Mucosa of descending colon (tissue), 3 donors: ENCODE measurements around the gene FAM53B. TPM values are rescaled to one million over a fixed set of nuclear protein-coding genes. Genes with fewer than 3 reads are reported as not detected.

Experiments used
- ATAC-seq: fragments of 200-7000 bp; cut with Tn5 transposase; one replicate; pipeline ENCODE4 v1.9.1; 2020; ENCODE audit warnings: mild to moderate bottlenecking, moderate library complexity
- DNase-seq, 3 donors: peaks; one replicate each; pipeline ENCODE4 v3.0.0-alpha.2; 2020
- H3K36me3 ChIP-seq: fragments of 200-600 bp; one replicate; pipeline ENCODE4 v1.8.0; 2021; ENCODE audit warnings: low read depth, mild to moderate bottlenecking
- H3K4me1 ChIP-seq: fragments of 200-600 bp; one replicate; pipeline ENCODE4 v1.8.0; 2021; ENCODE audit warnings: low read depth, mild to moderate bottlenecking
- H3K4me3 ChIP-seq: fragments of 200-600 bp; one replicate; pipeline ENCODE4 v1.8.0; 2021; ENCODE audit warnings: mild to moderate bottlenecking
- H3K9me3 ChIP-seq: fragments of 200-600 bp; one replicate; pipeline ENCODE4 v1.8.0; 2021; ENCODE audit warnings: mild to moderate bottlenecking
- intact Hi-C, 2 donors: fragments of 100-400 bp; cut with DNase I in 1 of 2; cut with micrococcal nuclease in 1 of 2; formaldehyde crosslinking; loops; one replicate each; pipeline versions ENCODE4 v1.11.0 to v1.11.1; 2022; cut with DNase I, micrococcal nuclease
- total RNA-seq, 3 donors: library from RNA; stranded (reverse); fragmentation: NEBNext Ultra II Directional in 2 of 3; extraction: Animal tissue kit (Norgen Biotek cat#: 25700) in 2 of 3; gene quantifications; one replicate each; pipeline versions ENCODE4 v1.2.1 to v1.2.4, GENCODE V29; 2021 to 2023
- TF ChIP-seq, protein P1 (sequence below): fragments of 200-600 bp; IDR thresholded peaks from one replicate; pipeline ENCODE4 v1.8.0; 2022; ENCODE audit warnings: antibody characterized with exemption, mild to moderate bottlenecking
- donor health status: DM: no; HTN: no; CAD: no; lungs with moderate emphysema.
- donor health status: DM: no; HTN: no; CAD: no.
- donor health status: DM: no; HTN: yes; CAD: no.

The FAM53B gene
- total RNA-seq, 3 donors from 2014 or later = 37.2 to 48.0 (median 44.2) TPM

DNA sequence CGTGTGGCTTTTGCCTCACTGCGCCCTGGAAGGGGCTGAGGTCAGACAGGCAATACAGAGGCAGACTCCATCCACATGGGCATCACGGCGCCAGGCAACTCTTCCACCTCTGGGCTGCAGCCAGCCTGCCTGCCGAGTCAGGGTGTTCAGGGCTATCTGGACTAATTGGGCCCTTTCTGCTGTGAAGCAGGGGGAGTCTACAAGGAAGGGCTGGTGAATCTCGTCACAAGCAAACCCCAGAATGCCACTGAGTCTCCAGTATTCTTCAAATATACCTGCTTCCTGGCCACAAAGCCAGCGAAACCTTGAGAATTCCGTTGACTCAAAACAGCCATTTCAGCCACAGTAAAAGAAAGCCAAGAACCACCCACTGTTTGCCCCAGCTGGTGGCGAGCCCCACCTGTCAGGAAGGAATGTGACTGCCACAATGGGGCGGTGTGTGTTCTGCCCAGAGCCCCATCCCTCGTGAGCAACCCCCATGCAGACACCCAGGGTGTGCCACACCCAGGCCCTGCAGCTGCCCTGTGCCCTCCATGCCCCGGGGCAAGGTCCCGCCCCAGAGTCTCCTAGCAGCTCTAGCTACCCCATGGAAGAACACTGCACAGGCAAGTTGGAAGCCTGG is 117.3 kb downstream of the FAM53B start:
- no peak overlapping the region for H3K4me3 ChIP-seq
- DNase-seq (peak; percentile 72 to 89 (median 85)), ATAC-seq (peak; percentile 90)
- TF ChIP-seq, protein P1, sequence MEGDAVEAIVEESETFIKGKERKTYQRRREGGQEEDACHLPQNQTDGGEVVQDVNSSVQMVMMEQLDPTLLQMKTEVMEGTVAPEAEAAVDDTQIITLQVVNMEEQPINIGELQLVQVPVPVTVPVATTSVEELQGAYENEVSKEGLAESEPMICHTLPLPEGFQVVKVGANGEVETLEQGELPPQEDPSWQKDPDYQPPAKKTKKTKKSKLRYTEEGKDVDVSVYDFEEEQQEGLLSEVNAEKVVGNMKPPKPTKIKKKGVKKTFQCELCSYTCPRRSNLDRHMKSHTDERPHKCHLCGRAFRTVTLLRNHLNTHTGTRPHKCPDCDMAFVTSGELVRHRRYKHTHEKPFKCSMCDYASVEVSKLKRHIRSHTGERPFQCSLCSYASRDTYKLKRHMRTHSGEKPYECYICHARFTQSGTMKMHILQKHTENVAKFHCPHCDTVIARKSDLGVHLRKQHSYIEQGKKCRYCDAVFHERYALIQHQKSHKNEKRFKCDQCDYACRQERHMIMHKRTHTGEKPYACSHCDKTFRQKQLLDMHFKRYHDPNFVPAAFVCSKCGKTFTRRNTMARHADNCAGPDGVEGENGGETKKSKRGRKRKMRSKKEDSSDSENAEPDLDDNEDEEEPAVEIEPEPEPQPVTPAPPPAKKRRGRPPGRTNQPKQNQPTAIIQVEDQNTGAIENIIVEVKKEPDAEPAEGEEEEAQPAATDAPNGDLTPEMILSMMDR = no peak
- no peaks in the 10 kb centered on the region for H3K9me3 ChIP-seq
- H3K4me1 ChIP-seq = peaks cover 24% of the 10 kb centered on the region
- intact Hi-C loops = no loop called here
- no peaks in the 10 kb centered on the region for H3K36me3 ChIP-seq

DNA sequence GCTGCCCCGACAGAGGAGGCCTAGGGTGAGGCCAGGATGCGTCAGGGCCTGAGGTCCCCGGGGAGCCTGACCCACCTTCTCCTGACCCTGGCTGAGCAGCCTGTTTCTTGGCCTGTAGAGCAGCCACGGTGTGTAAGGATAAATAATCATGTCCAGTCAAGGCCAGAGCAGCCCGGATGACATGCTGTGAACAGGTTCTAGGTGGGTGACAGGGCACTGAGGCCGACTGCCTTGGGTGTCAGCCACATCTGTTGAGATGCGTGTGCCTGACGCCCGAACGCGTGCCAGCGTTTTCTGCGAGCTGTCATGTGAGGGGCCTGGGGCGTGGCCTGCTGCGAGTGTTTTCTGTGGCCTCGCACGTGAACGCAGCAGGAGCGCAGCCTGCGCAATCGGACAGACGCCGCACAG is 118.3 kb downstream of the FAM53B start:
- H3K4me1 ChIP-seq = peaks cover 24% of the 10 kb centered on the region
- ATAC-seq (no peak), DNase-seq (no peak)
- H3K36me3 ChIP-seq = no peaks in the 10 kb centered on the region
- TF ChIP-seq, protein P1 = no peak
- intact Hi-C loops = no loop called here
- H3K4me3 ChIP-seq = no peak overlapping the region
- H3K9me3 ChIP-seq = no peaks in the 10 kb centered on the region

DNA sequence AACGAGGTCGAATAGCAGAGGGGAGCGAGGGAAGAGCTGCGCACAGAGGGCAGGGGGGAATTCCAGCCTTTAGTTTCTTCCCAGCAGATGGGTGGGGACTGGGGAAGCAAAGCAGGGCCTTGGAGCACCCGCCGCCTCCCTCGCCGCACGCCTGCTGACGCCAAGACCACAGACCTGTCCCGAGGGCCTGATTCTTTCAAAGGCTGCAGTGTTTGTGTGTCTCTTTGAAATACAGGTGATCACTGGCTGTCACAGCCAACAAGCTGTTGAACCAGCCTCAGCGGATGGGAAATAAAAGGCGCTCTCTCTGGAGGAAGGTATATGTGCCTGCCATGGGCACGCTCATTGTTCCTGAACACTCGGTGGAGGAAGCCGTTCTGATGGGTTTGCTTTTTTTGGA is 119.3 kb downstream of the FAM53B start:
- intact Hi-C loops = no loop called here
- TF ChIP-seq, protein P1 = no peak
- Histone ChIP-seq H3K36me3 (no peaks in the 10 kb centered on the region), H3K9me3 (no peaks in the 10 kb centered on the region), H3K4me3 (no peak overlapping the region), H3K4me1 (peaks cover 24% of the 10 kb centered on the region)
- no peak for DNase-seq
- no peak for ATAC-seq

DNA sequence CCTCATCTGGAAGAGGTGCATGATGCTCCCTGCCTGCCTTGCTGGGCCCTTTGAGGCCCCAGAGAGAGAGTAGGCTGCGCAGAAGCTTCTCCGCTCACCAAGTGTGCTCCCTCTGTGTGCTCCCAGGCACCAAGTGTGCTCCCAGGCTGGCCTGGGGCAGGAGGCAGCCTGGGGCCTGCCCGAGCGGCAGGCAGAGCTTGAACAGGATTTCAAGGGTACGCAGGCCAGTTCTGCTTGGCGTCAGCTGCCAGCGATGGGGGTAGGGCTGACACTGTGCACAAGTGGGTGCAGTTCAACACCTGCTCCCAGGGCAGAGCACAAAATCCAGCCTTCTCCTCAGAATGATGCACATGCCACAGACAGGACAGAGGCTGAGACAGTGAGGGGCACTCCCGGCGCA is 119.7 kb downstream of the FAM53B start:
- peaks cover 27% of the 10 kb centered on the region for H3K4me1 ChIP-seq
- intact Hi-C loops = no loop called here
- no peak overlapping the region for H3K4me3 ChIP-seq
- no peaks in the 10 kb centered on the region for H3K36me3 ChIP-seq
- TF ChIP-seq, protein P1 = no peak
- ATAC-seq (no peak), DNase-seq (no peak)
- H3K9me3 ChIP-seq = no peaks in the 10 kb centered on the region

DNA sequence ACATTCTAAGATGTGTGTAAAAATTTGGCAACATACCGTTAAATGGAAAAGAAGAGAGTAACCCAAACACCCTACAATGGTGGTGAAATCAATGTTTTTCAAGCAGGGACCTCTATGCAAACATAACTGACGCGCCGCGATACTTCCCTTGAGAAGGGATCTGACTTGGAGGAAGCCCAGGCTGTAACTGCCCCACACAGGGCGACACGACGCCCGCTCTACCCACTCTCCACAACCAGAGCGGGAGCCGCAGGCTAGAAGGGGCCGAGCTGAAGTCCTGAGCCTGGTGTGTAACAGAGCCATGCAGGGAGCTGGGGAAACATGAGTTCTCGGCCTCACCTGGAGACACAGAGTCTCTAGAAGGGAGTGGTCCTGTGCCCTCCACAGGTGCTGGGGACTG is 120.2 kb downstream of the FAM53B start:
- Histone ChIP-seq H3K36me3 (no peaks in the 10 kb centered on the region), H3K4me3 (no peak overlapping the region), H3K4me1 (peaks cover 32% of the 10 kb centered on the region), H3K9me3 (no peaks in the 10 kb centered on the region)
- DNase-seq (no peak), ATAC-seq (no peak)
- intact Hi-C loops = no loop called here
- TF ChIP-seq, protein P1 = no peak
